HCT116 (cell line): Measurements from ENCODE around the gene NAT16. TPM values are rescaled to one million over a fixed set of nuclear protein-coding genes. Genes with fewer than 3 reads are reported as not detected.

Experiments used
- ATAC-seq: fragments of 200-7000 bp; cut with Tn5 transposase; 2 replicates; pipeline ENCODE4 v1.9.1; 2020; ENCODE audit warnings: mild to moderate bottlenecking, moderate library complexity
- BruUV-seq: library from RNA; stranded (reverse); fragments of 400-500 nt; replicated peaks from 2 replicates; lab custom pipeline; 2021; lab: Mats Ljungman, UMichigan
- CTCF ChIA-PET: fragments of 300-600 bp; sonication (Branson Sonifier 250); formaldehyde crosslinking; loops from one replicate; lab custom pipeline; 2021; ENCODE audit warnings: antibody characterized with exemption; lab: Charles Lee
- POLR2A ChIA-PET: fragments of 300-600, 350-600 bp; sonication (Branson Sonifier 250); formaldehyde crosslinking; loops from one replicate; lab custom pipeline; 2021; ENCODE audit warnings: antibody characterized with exemption; lab: Charles Lee
- RAD21 ChIA-PET, 2 experiments: fragments of 300-600 bp; sonication (Branson Sonifier 250); formaldehyde crosslinking; loops; one replicate each; lab custom pipeline; 2023; ENCODE audit warnings: low total read pairs in 2 of 2; ENCODE audit not compliant: uncharacterized antibody in 2 of 2, unreplicated experiment in 2 of 2, low non-redundant PET in 1 of 2; lab: Charles Lee
- DNase-seq: peaks from one replicate; pipeline ENCODE4 v3.0.0-alpha.2; 2010; ENCODE audit warnings: low read depth, low spot score
- H2AFZ ChIP-seq: fragments of 200-600 bp; shearing (Covaris generic), sonication (generic); 2 replicates; pipeline ENCODE4 v1.6.1; 2017; ENCODE audit warnings: low read depth, mixed run types, mixed read lengths, antibody characterized with exemption, low read length; ENCODE audit not compliant: poor library complexity, severe bottlenecking
- H3K27ac ChIP-seq: 2 replicates; pipeline ENCODE4 v1.5.1; 2012; ENCODE audit warnings: low read depth, low read length
- H3K27me3 ChIP-seq: fragments of 200-600 bp; sonication (generic); 2 replicates; pipeline ENCODE4 v1.6.1; 2016; ENCODE audit warnings: mixed run types, low read length, mixed read lengths; ENCODE audit not compliant: insufficient read depth
- H3K36me3 ChIP-seq, 2 experiments: fragments of 200-500 bp in 1 of 2; fragments of 200-600 bp in 1 of 2; sonication (Bioruptor generic) in 1 of 2; sonication (generic) in 1 of 2; 2 replicates each; pipeline versions ENCODE4 v1.5.1 to v1.6.1; 2014 to 2016; ENCODE audit warnings: low read length in 2 of 2, inconsistent platforms in 1 of 2, mixed read lengths in 1 of 2, mixed run types in 1 of 2; ENCODE audit not compliant: insufficient read depth in 2 of 2, control insufficient read depth in 1 of 2
- H3K4me1 ChIP-seq, 2 experiments: fragments of 200-600 bp in 1 of 2; sonication (generic) in 1 of 2; 2 replicates each; pipeline versions ENCODE4 v1.5.1 to v1.6.1; 2012 to 2017; ENCODE audit warnings: low read length in 2 of 2, inconsistent platforms in 1 of 2, mild to moderate bottlenecking in 1 of 2, mixed read lengths in 1 of 2, mixed run types in 1 of 2, moderate library complexity in 1 of 2; ENCODE audit not compliant: insufficient read depth in 2 of 2, control insufficient read depth in 1 of 2
- H3K4me2 ChIP-seq: fragments of 200-600 bp; sonication (generic); 2 replicates; pipeline ENCODE4 v1.6.1; 2017; ENCODE audit warnings: mixed run types, low read length, mixed read lengths
- H3K4me3 ChIP-seq, 2 experiments: fragments of 200-600 bp in 1 of 2; sonication (generic) in 1 of 2; replicated peaks in 1 of 2; 2 replicates each; pipeline ENCODE4 v1.5.1; 2011 to 2016; ENCODE audit warnings: low read length in 2 of 2, control low read depth in 1 of 2, low read depth in 1 of 2, mild to moderate bottlenecking in 1 of 2, mixed read lengths in 1 of 2, mixed run types in 1 of 2
- H3K79me2 ChIP-seq: fragments of 200-600 bp; sonication (generic); 2 replicates; pipeline ENCODE4 v1.6.1; 2017; ENCODE audit warnings: mild to moderate bottlenecking, mixed run types, low read length, moderate library complexity, mixed read lengths; ENCODE audit not compliant: insufficient read depth
- H3K9ac ChIP-seq: fragments of 200-600 bp; sonication (generic); 2 replicates; pipeline ENCODE4 v1.6.1; 2016; ENCODE audit warnings: low read length, mixed read lengths
- H3K9me2 ChIP-seq: fragments of 200-600 bp; sonication (generic), shearing (Covaris generic); 2 replicates; pipeline ENCODE4 v1.6.1; 2017; ENCODE audit warnings: mixed run types, mild to moderate bottlenecking, moderate library complexity; ENCODE audit not compliant: insufficient read depth
- H3K9me3 ChIP-seq, 2 experiments: fragments of 200-500 bp in 1 of 2; fragments of 200-600 bp in 1 of 2; sonication (Bioruptor generic) in 1 of 2; sonication (generic) in 1 of 2; 2 replicates each; pipeline ENCODE4 v1.6.1; 2014 to 2017; ENCODE audit warnings: low read length in 2 of 2, mixed read lengths in 2 of 2, inconsistent platforms in 1 of 2, low read depth in 1 of 2, mild to moderate bottlenecking in 1 of 2, mixed run types in 1 of 2, moderate library complexity in 1 of 2; ENCODE audit not compliant: control insufficient read depth in 1 of 2, insufficient read depth in 1 of 2
- H4K20me1 ChIP-seq: fragments of 200-600 bp; sonication (generic), shearing (Covaris generic); 2 replicates; pipeline ENCODE4 v1.6.1; 2017; ENCODE audit warnings: mixed run types, mild to moderate bottlenecking, moderate library complexity; ENCODE audit not compliant: insufficient read depth
- ATF3 ChIP-seq: IDR thresholded peaks from 2 replicates; pipeline ENCODE4 v1.6.1; 2012
- CBX3 ChIP-seq: IDR thresholded peaks from 2 replicates; pipeline ENCODE4 v1.6.1; 2012; ENCODE audit warnings: low read depth
- CEBPB ChIP-seq: IDR thresholded peaks from 2 replicates; pipeline ENCODE4 v1.6.1; 2012; ENCODE audit warnings: low read depth
- ELF1 ChIP-seq: IDR thresholded peaks from 2 replicates; pipeline ENCODE4 v1.6.1; 2012; ENCODE audit warnings: low read depth, borderline replicate concordance
- EZH2 ChIP-seq: fragments of 200-600 bp; sonication (generic); IDR thresholded peaks from 2 replicates; pipeline ENCODE4 v1.6.1; 2017; ENCODE audit warnings: antibody characterized with exemption, mixed run types
- EZH2phosphoT487 ChIP-seq: fragments of 200-600 bp; IDR thresholded peaks from 2 replicates; pipeline ENCODE4 v1.6.1; 2018; ENCODE audit warnings: antibody characterized with exemption, borderline replicate concordance
- JUND ChIP-seq: IDR thresholded peaks from 2 replicates; pipeline ENCODE4 v1.6.1; 2012
- MAX ChIP-seq: IDR thresholded peaks from 2 replicates; pipeline ENCODE4 v1.6.1; 2012
- RAD21 ChIP-seq: IDR thresholded peaks from 2 replicates; pipeline ENCODE4 v1.6.1; 2012; ENCODE audit warnings: low read depth, mild to moderate bottlenecking
- SP1 ChIP-seq: IDR thresholded peaks from 2 replicates; pipeline ENCODE4 v1.6.1; 2012; ENCODE audit warnings: low read depth
- SRF ChIP-seq: IDR thresholded peaks from 2 replicates; pipeline ENCODE4 v1.6.1; 2012; ENCODE audit warnings: low read depth
- YY1 ChIP-seq: IDR thresholded peaks from 2 replicates; pipeline ENCODE4 v1.6.1; 2011; ENCODE audit warnings: low read length, low read depth, moderate library complexity, mild to moderate bottlenecking; ENCODE audit not compliant: insufficient replicate concordance; ENCODE audit errors: extremely low read depth
- ZFX ChIP-seq: fragments of 450-650 bp; IDR thresholded peaks from 2 replicates; pipeline ENCODE4 v1.6.1; 2017
- ZNF274 ChIP-seq: fragments of 200-500 bp; sonication (Bioruptor generic); IDR thresholded peaks from 2 replicates; pipeline ENCODE4 v1.6.1; 2014; ENCODE audit warnings: mild to moderate bottlenecking, low read depth, low read length, inconsistent platforms
- intact Hi-C: fragments of 100-400 bp; cut with micrococcal nuclease; formaldehyde crosslinking; loops from 2 replicates; pipeline ENCODE4 v1.10.0; 2022
- total RNA-seq: library from RNA; stranded (reverse); gene quantifications from one replicate; pipeline ENCODE4 v1.2.1, GENCODE V29; 2021; ENCODE audit not compliant: unreplicated experiment
- TF ChIP-seq, protein P1 (sequence below): IDR thresholded peaks from 2 replicates; pipeline ENCODE4 v1.6.1; 2011; ENCODE audit warnings: mild to moderate bottlenecking, low read length, moderate library complexity; ENCODE audit not compliant: insufficient replicate concordance; ENCODE audit errors: extremely low read depth
- TF ChIP-seq, protein P2 (sequence below): IDR thresholded peaks from 2 replicates; pipeline ENCODE4 v1.6.1; 2012; ENCODE audit warnings: low read depth
- TF ChIP-seq, protein P3 (sequence below), 3 experiments: fragments of 200-600 bp in 1 of 3; sonication (generic) in 1 of 3; IDR thresholded peaks in 2 of 3; conservative IDR thresholded peaks in 1 of 3; 2 replicates each; pipeline ENCODE4 v1.5.1; 2012 to 2017; ENCODE audit warnings: low read depth in 2 of 3, low read length in 2 of 3, antibody characterized with exemption in 1 of 3, borderline replicate concordance in 1 of 3, control low read depth in 1 of 3, mild to moderate bottlenecking in 1 of 3, mixed read lengths in 1 of 3, mixed run types in 1 of 3, moderate library complexity in 1 of 3; ENCODE audit not compliant: insufficient read depth in 1 of 3

The NAT16 gene
- total RNA-seq, 1 experiment from 2014 or later: 2.0 TPM

- Histone ChIP-seq H3K27ac (peak within 1 kb of the TSS; percentile 91), H3K9me3 (no peaks in the 10 kb centered on the region), H3K36me3 (peaks cover 0 to 4% of the 10 kb centered on the region in 2 experiments; a peak in 2 of 4 replicates), H3K27me3 (no peaks in the 10 kb centered on the region), H3K4me3 (peak within 1 kb of the TSS; percentile 93 to 97), H2AFZ (peak within 1 kb of the TSS; percentile 56), H3K4me1 (peaks cover 0 to 21% of the 10 kb centered on the region in 2 experiments; a peak in 2 of 4 replicates), H3K4me2 (peak within 1 kb of the TSS; percentile 97), H3K9ac (peak within 1 kb of the TSS; percentile 85), H3K9me2 (no peaks in the 10 kb centered on the region), H3K79me2 (peaks cover 46% of the 10 kb centered on the region), H4K20me1 (no peaks in the 10 kb centered on the region)
- ATAC-seq (peak; percentile 91), DNase-seq (peak; percentile 96)
- intact Hi-C loops: loop anchor here (2.0 kb wide), 1 partner anchor 15 kb away; no protein-coding TSS in a partner anchor
- ChIA-PET POLR2A (interaction anchor here (0.9 to 1.8 kb wide), 11 partner anchors 9 to 328 kb away, joined by 3 to 11 read pairs (median 4); partner anchors contain the start of genes FIS1, UFSP1 and VGF), CTCF (interaction anchor here (0.8 to 2.3 kb wide), 9 partner anchors 25 to 417 kb away, joined by 3 to 21 read pairs (median 4); partner anchors contain the start of genes FIS1 and UFSP1), RAD21 (interaction anchor here (0.5 to 1.5 kb wide), 7 partner anchors 15 to 118 kb away, joined by 3 to 10 read pairs (median 3); no protein-coding TSS in a partner anchor)
- no TSS peak for BruUV-seq
- TF ChIP-seq CEBPB (no peak), ATF3 (no peak), JUND (no peak), ZFX (no peak; the same call in 1 of the 2 replicates), RAD21 (no peak), MAX (peak; percentile 68), YY1 (peak; percentile 99), CBX3 (no peak), ZNF274 (no peak), SP1 (peak; percentile 24; the same call in 1 of the 2 replicates), SRF (no peak), ELF1 (no peak; the same call in 1 of the 2 replicates), EZH2 (no peak), EZH2phosphoT487 (no peak)
- TF ChIP-seq, protein P1, sequence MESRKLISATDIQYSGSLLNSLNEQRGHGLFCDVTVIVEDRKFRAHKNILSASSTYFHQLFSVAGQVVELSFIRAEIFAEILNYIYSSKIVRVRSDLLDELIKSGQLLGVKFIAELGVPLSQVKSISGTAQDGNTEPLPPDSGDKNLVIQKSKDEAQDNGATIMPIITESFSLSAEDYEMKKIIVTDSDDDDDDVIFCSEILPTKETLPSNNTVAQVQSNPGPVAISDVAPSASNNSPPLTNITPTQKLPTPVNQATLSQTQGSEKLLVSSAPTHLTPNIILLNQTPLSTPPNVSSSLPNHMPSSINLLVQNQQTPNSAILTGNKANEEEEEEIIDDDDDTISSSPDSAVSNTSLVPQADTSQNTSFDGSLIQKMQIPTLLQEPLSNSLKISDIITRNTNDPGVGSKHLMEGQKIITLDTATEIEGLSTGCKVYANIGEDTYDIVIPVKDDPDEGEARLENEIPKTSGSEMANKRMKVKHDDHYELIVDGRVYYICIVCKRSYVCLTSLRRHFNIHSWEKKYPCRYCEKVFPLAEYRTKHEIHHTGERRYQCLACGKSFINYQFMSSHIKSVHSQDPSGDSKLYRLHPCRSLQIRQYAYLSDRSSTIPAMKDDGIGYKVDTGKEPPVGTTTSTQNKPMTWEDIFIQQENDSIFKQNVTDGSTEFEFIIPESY: no peak
- TF ChIP-seq, protein P2, sequence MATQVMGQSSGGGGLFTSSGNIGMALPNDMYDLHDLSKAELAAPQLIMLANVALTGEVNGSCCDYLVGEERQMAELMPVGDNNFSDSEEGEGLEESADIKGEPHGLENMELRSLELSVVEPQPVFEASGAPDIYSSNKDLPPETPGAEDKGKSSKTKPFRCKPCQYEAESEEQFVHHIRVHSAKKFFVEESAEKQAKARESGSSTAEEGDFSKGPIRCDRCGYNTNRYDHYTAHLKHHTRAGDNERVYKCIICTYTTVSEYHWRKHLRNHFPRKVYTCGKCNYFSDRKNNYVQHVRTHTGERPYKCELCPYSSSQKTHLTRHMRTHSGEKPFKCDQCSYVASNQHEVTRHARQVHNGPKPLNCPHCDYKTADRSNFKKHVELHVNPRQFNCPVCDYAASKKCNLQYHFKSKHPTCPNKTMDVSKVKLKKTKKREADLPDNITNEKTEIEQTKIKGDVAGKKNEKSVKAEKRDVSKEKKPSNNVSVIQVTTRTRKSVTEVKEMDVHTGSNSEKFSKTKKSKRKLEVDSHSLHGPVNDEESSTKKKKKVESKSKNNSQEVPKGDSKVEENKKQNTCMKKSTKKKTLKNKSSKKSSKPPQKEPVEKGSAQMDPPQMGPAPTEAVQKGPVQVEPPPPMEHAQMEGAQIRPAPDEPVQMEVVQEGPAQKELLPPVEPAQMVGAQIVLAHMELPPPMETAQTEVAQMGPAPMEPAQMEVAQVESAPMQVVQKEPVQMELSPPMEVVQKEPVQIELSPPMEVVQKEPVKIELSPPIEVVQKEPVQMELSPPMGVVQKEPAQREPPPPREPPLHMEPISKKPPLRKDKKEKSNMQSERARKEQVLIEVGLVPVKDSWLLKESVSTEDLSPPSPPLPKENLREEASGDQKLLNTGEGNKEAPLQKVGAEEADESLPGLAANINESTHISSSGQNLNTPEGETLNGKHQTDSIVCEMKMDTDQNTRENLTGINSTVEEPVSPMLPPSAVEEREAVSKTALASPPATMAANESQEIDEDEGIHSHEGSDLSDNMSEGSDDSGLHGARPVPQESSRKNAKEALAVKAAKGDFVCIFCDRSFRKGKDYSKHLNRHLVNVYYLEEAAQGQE: no peak
- TF ChIP-seq, protein P3, sequence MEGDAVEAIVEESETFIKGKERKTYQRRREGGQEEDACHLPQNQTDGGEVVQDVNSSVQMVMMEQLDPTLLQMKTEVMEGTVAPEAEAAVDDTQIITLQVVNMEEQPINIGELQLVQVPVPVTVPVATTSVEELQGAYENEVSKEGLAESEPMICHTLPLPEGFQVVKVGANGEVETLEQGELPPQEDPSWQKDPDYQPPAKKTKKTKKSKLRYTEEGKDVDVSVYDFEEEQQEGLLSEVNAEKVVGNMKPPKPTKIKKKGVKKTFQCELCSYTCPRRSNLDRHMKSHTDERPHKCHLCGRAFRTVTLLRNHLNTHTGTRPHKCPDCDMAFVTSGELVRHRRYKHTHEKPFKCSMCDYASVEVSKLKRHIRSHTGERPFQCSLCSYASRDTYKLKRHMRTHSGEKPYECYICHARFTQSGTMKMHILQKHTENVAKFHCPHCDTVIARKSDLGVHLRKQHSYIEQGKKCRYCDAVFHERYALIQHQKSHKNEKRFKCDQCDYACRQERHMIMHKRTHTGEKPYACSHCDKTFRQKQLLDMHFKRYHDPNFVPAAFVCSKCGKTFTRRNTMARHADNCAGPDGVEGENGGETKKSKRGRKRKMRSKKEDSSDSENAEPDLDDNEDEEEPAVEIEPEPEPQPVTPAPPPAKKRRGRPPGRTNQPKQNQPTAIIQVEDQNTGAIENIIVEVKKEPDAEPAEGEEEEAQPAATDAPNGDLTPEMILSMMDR (IDR thresholded peaks at IDR 0.05 in 2 of 3, conservative IDR thresholded peaks at IDR 0.05 in 1 of 3; ENCODE audit: borderline replicate concordance in 1 of 3, insufficient read depth in 1 of 3, low read depth in 2 of 3, low read length in 2 of 3): 0 out of 6 replicates have a peak, but pooled peaks of 1 of the 3 experiments have one; percentile 15
Observed at GRCh38 chr7:101217388-101218235, 37.5 kb upstream of the NAT16 start, which contains the start of the genes PLOD3 and ZNHIT1. Gene PLOD3, minus strand, starts transcription at chr7:101217581. Its CDS starts 307 bp downstream, at chr7:101217274. Gene ZNHIT1, plus strand, starts transcription at chr7:101218165. Its CDS starts 31 bp downstream, at chr7:101218196.
